ENCODE measurements around the gene AHSG. TPM values are rescaled to one million over a fixed set of nuclear protein-coding genes. Genes with fewer than 3 reads are reported as not detected.

The AHSG gene
- total and polyA plus RNA-seq, 7 experiments from 2014 or later, result not detected

- no peak for DNase-seq
- Histone ChIP-seq H3K27ac (ENCODE audit: low read depth, low read length) (no peak overlapping the region), H3K4me1 (ENCODE audit: control insufficient read depth in 2 of 2, insufficient read depth in 2 of 2, low read length in 2 of 2) (no peaks in the 10 kb centered on the region), H3K36me3 (ENCODE audit: control insufficient read depth in 2 of 3, insufficient read depth in 3 of 3, low read length in 3 of 3) (no peaks in the 10 kb centered on the region), H3K27me3 (ENCODE audit: control insufficient read depth in 2 of 2, insufficient read depth in 2 of 2, low read length in 2 of 2) (no peaks in the 10 kb centered on the region), H3K4me3 (ENCODE audit: low read length) (no peak overlapping the region), H3K9me3 (ENCODE audit: control insufficient read depth in 2 of 3, low read length in 3 of 3) (no peaks in the 10 kb centered on the region)
- Mint-ChIP-seq H3K9me3 (peaks cover 0 to 1% (median 0%) of the 10 kb centered on the region in 11 donors), H3K4me3 (no peak overlapping the region), H3K27me3 (peaks cover 0 to 9% (median 0%) of the 10 kb centered on the region in 5 donors), H3K27ac (no peak overlapping the region), H3K36me3 (no peaks in the 10 kb centered on the region), H3K4me1 (no peaks in the 10 kb centered on the region)
- ChIA-PET POLR2A (no interaction called here), CTCF (interaction anchor here (0.6 kb wide), 1 partner anchor 65 kb away, joined by 4 read pairs; no protein-coding TSS in a partner anchor)
- no peak for ATAC-seq
- intact Hi-C loops (cut with micrococcal nuclease), result no loop called here
Observed at GRCh38 chr3:186605078-186605477, 7.8 kb upstream of the AHSG start.

- CTCF ChIA-PET, result no interaction called here
- no peaks in the 10 kb centered on the region for H3K36me3 Mint-ChIP-seq
Observed at GRCh38 chr3:186605561-186606545, 7.0 kb upstream of the AHSG start.

DNA sequence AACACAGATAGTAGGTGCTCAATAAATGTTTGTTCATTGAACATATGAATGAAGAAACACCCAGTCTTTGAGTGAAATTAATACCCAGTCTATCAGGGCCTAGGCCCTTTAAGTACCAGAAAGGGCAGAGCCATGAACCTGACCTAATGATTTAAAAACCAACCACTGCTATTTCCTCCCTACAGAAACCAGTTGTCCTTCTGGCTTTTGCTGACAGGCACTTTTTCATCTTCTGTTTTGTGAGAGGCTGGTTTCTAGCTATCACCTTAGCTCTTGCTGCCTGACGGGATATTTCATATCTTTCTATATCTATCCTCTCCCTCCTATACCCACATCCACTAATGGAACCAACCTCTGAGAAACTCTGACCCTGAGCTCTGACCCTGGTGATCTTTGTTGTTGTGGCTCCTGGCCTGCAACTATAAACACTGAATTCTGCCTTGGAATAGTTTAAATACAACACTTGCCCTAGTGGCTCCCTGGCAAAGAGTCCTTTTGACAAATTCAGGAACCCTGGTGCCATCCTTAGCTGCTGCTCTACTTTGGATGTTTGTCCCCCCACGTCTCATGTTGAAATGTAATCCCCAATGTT lies 4.1 kb upstream of the AHSG start:
- Histone ChIP-seq H3K9me3 (ENCODE audit: control insufficient read depth in 2 of 3, low read length in 3 of 3) (no peaks in the 10 kb centered on the region), H3K4me3 (ENCODE audit: low read length) (no peak overlapping the region), H3K36me3 (ENCODE audit: control insufficient read depth in 2 of 3, insufficient read depth in 3 of 3, low read length in 3 of 3) (no peaks in the 10 kb centered on the region), H3K27ac (ENCODE audit: low read depth, low read length) (no peak overlapping the region), H3K4me1 (ENCODE audit: control insufficient read depth in 2 of 2, insufficient read depth in 2 of 2, low read length in 2 of 2) (no peaks in the 10 kb centered on the region), H3K27me3 (ENCODE audit: control insufficient read depth in 2 of 2, insufficient read depth in 2 of 2, low read length in 2 of 2) (no peaks in the 10 kb centered on the region)
- no peak for DNase-seq
- Mint-ChIP-seq H3K4me1 (no peaks in the 10 kb centered on the region), H3K9me3 (peaks cover 0 to 1% (median 0%) of the 10 kb centered on the region in 11 donors), H3K27ac (no peak overlapping the region), H3K36me3 (no peaks in the 10 kb centered on the region), H3K27me3 (peaks cover 0 to 19% (median 11%) of the 10 kb centered on the region in 5 donors), H3K4me3 (no peak overlapping the region)
- ChIA-PET POLR2A (no interaction called here), CTCF (interaction anchor here (0.7 to 1.5 kb wide), 5 partner anchors 8 to 213 kb away, joined by 3 to 7 read pairs (median 5); no protein-coding TSS in a partner anchor)
- ATAC-seq, result no peak
- intact Hi-C loops (cut with micrococcal nuclease), result no loop called here

More at GRCh38 chr3:186605561-186606545, 7.0 kb upstream of the AHSG start:
- H3K4me3 ChIP-seq (ENCODE audit: low read length), result no peak overlapping the region
- Mint-ChIP-seq H3K27ac (no peak overlapping the region), H3K4me1 (no peaks in the 10 kb centered on the region), H3K9me3 (peaks cover 0 to 1% (median 0%) of the 10 kb centered on the region in 11 donors), H3K4me3 (no peak overlapping the region), H3K27me3 (peaks cover 0 to 9% (median 0%) of the 10 kb centered on the region in 5 donors)
- H3K27ac ChIP-seq (ENCODE audit: low read depth, low read length), result no peak overlapping the region
- H3K36me3 ChIP-seq (ENCODE audit: control insufficient read depth in 2 of 3, insufficient read depth in 3 of 3, low read length in 3 of 3), result no peaks in the 10 kb centered on the region
- intact Hi-C loops (cut with micrococcal nuclease), result no loop called here
- no peaks in the 10 kb centered on the region for H3K9me3 ChIP-seq (ENCODE audit: control insufficient read depth in 2 of 3, low read length in 3 of 3)
- H3K4me1 ChIP-seq (ENCODE audit: control insufficient read depth in 2 of 2, insufficient read depth in 2 of 2, low read length in 2 of 2), result no peaks in the 10 kb centered on the region
- no peak for ATAC-seq
- POLR2A ChIA-PET, result no interaction called here
- H3K27me3 ChIP-seq (ENCODE audit: control insufficient read depth in 2 of 2, insufficient read depth in 2 of 2, low read length in 2 of 2), result no peaks in the 10 kb centered on the region
- DNase-seq, result no peak

DNA sequence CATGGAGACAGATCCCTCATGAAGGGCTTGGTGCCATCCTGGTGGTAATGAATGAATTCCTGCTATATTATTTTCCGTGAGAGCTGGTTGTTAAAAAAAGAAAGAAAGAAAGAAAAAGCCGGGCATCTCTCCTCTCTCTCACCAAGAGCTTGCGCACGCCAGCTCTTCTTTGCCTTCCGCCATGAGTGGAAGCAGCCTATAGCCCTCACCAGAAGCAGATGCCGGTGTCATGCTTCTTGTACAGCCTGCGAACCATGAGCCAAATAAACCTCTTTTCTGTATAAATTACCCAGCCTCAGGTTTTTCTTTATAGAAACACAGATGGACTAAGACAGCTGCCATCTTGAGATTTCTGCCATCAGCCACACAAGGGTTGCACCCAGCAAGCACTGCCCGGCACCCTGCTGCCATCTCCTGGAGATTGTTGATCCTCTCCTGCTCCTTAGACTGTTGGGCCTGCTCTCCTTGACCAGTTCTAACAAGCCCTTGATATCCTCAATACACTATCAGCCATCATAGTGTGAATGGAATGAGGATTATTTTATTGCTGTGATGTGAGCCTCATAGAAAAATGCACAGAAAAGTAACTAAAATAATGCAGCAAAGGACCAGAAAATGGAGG lies 3.5 kb upstream of the AHSG start:
- H3K27ac Mint-ChIP-seq, result no peak overlapping the region
- ChIA-PET POLR2A (interaction anchor here (0.9 kb wide), 1 partner anchor 174 kb away, joined by 3 read pairs; the partner anchor contains the start of gene EIF4A2), CTCF (interaction anchor here (0.7 to 3.0 kb wide), 5 partner anchors 9 to 132 kb away, joined by 3 to 7 read pairs (median 5); no protein-coding TSS in a partner anchor)
- ATAC-seq, result no peak
- intact Hi-C loops (cut with micrococcal nuclease), result no loop called here
- Histone ChIP-seq H3K27ac (ENCODE audit: low read depth, low read length) (no peak overlapping the region), H3K9me3 (ENCODE audit: control insufficient read depth in 2 of 3, low read length in 3 of 3) (no peaks in the 10 kb centered on the region), H3K4me3 (ENCODE audit: low read length) (no peak overlapping the region), H3K4me1 (ENCODE audit: control insufficient read depth in 2 of 2, insufficient read depth in 2 of 2, low read length in 2 of 2) (no peaks in the 10 kb centered on the region), H3K27me3 (ENCODE audit: control insufficient read depth in 2 of 2, insufficient read depth in 2 of 2, low read length in 2 of 2) (no peaks in the 10 kb centered on the region), H3K36me3 (ENCODE audit: control insufficient read depth in 2 of 3, insufficient read depth in 3 of 3, low read length in 3 of 3) (no peaks in the 10 kb centered on the region)
- DNase-seq, result no peak
- no peaks in the 10 kb centered on the region for H3K36me3 Mint-ChIP-seq
- no peak overlapping the region for H3K4me3 Mint-ChIP-seq
- H3K9me3 Mint-ChIP-seq, result peaks cover 0 to 1% (median 0%) of the 10 kb centered on the region in 11 donors
- peaks cover 0 to 23% (median 11%) of the 10 kb centered on the region in 5 donors for H3K27me3 Mint-ChIP-seq
- H3K4me1 Mint-ChIP-seq, result peaks cover 2 to 5% (median 3%) of the 10 kb centered on the region in 7 donors

DNA sequence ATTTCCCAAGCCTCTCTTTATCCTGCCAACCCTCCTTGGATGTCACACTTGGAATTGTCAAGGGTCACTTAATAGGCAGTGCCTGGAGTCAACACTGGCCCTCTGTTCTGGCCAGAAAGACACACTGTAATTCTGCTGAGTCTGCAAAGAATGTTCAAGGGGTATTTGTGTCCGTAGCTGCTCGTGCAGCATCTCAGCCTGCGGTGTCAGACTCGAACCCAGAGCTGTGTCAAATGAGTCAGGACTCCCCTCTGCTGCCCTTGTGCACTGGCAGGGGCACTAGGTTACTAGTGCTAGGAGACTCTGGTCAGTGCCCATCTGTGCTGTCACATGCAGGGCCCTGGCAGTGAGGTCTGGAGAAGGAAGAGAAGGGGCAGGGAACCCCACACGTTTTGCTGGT lies 795 bp upstream of the AHSG start:
- Histone ChIP-seq H3K27ac (ENCODE audit: low read depth, low read length) (no peak overlapping the region), H3K4me3 (ENCODE audit: low read length) (no peak overlapping the region), H3K4me1 (ENCODE audit: control insufficient read depth in 2 of 2, insufficient read depth in 2 of 2, low read length in 2 of 2) (peaks cover 0 to 6% of the 10 kb centered on the region in 2 donors), H3K27me3 (ENCODE audit: control insufficient read depth in 2 of 2, insufficient read depth in 2 of 2, low read length in 2 of 2) (no peaks in the 10 kb centered on the region), H3K36me3 (ENCODE audit: control insufficient read depth in 2 of 3, insufficient read depth in 3 of 3, low read length in 3 of 3) (no peaks in the 10 kb centered on the region), H3K9me3 (ENCODE audit: control insufficient read depth in 2 of 3, low read length in 3 of 3) (no peaks in the 10 kb centered on the region)
- Mint-ChIP-seq H3K4me1 (peaks cover 10 to 23% (median 15%) of the 10 kb centered on the region in 7 donors), H3K36me3 (no peaks in the 10 kb centered on the region), H3K9me3 (peaks cover 0 to 3% (median 0%) of the 10 kb centered on the region in 11 donors), H3K27me3 (peaks cover 0 to 22% (median 15%) of the 10 kb centered on the region in 5 donors), H3K27ac (no peak overlapping the region), H3K4me3 (no peak overlapping the region)
- POLR2A ChIA-PET, result interaction anchor here (0.6 kb wide), 1 partner anchor 1060 kb away, joined by 5 read pairs; no protein-coding TSS in a partner anchor
- ATAC-seq, result no peak
- intact Hi-C loops (cut with micrococcal nuclease), result no loop called here
- DNase-seq, result no peak
- CTCF ChIA-PET, result interaction anchor here (3.0 kb wide), 1 partner anchor 14 kb away, joined by 7 read pairs; no protein-coding TSS in a partner anchor

DNA sequence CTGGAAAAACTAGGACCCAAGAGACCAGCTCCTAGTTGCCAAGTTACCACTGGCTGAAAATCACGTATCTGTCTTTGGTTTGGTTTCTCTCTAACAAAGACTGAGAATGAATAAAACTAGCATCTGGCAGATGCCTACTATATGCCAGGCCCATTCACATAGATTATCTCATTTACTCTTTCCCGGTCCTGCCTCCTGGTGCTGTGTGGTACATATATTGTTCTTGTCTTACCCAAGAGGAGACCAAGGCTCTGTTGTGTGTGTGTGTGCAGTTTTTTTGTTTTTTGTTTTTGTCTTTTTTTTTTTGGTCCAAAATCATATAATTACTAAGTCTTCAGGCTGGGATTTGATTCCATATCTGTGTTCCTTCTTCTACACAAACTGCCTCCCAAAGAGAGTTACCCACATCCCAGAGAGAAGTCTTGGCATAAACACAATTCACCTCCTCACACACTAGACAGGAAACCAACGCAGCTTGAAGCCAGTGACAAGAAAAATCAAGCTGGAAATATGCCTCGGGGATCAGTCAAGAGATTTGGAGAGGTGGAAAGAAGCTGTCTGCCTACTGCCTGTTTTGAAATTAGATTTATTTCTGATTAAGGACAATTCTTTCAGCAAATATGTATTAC lies 891 bp downstream of the AHSG start:
- no peaks in the 10 kb centered on the region for H3K27me3 ChIP-seq (ENCODE audit: control insufficient read depth in 2 of 2, insufficient read depth in 2 of 2, low read length in 2 of 2)
- H3K27ac ChIP-seq (ENCODE audit: low read depth, low read length), result no peak overlapping the region
- DNase-seq (no peak), ATAC-seq (no peak)
- intact Hi-C loops (cut with micrococcal nuclease), result loop anchor here (1.0 to 2.0 kb wide), 3 partner anchors 169 to 552 kb away; partner anchors contain the start of gene EIF4A2 (in 1 of the 2)
- peak overlapping the region in 2 of 10 donors; percentile 20 to 77 for H3K4me3 Mint-ChIP-seq
- H3K4me3 ChIP-seq (ENCODE audit: low read length), result no peak overlapping the region
- H3K4me1 ChIP-seq (ENCODE audit: control insufficient read depth in 2 of 2, insufficient read depth in 2 of 2, low read length in 2 of 2), result peaks cover 5 to 10% of the 10 kb centered on the region in 2 donors
- ChIA-PET POLR2A (interaction anchor here (0.6 to 1.5 kb wide), 2 partner anchors 45 to 758 kb away, joined by 3 to 4 read pairs; no protein-coding TSS in a partner anchor), CTCF (interaction anchor here (1.1 to 5.3 kb wide), 9 partner anchors 10 to 631 kb away, joined by 3 to 82 read pairs (median 6); no protein-coding TSS in a partner anchor)
- peak overlapping the region in 3 of 9 donors; percentile 25 to 90 (median 80) for H3K27ac Mint-ChIP-seq
- H3K27me3 Mint-ChIP-seq, result peaks cover 12 to 36% (median 26%) of the 10 kb centered on the region in 5 donors
- peaks cover 14 to 30% (median 21%) of the 10 kb centered on the region in 7 donors for H3K4me1 Mint-ChIP-seq
- no peaks in the 10 kb centered on the region for H3K9me3 ChIP-seq (ENCODE audit: control insufficient read depth in 2 of 3, low read length in 3 of 3)
- no peaks in the 10 kb centered on the region for H3K36me3 Mint-ChIP-seq
- H3K9me3 Mint-ChIP-seq, result peaks cover 0 to 2% (median 0%) of the 10 kb centered on the region in 11 donors
- H3K36me3 ChIP-seq (ENCODE audit: control insufficient read depth in 2 of 3, insufficient read depth in 3 of 3, low read length in 3 of 3), result no peaks in the 10 kb centered on the region
